Hindlimb muscle (tissue), 1 donor: ENCODE results near the gene LMOD3. TPM values are rescaled to one million over a fixed set of nuclear protein-coding genes. Genes with fewer than 3 reads are reported as not detected.

Source experiments
- DNase-seq: peaks from one replicate; pipeline ENCODE4 v3.0.0-alpha.2; 2013
- polyA plus RNA-seq: library from polyadenylated mRNA; unstranded; fragments of 120-200 nt; gene quantifications from one replicate; pipeline ENCODE4 v1.2.1, GENCODE V29; 2013; ENCODE audit not compliant: insufficient read length

Gene LMOD3
- polyA plus RNA-seq, 1 donor, result 163 TPM

- no peak for DNase-seq
Measured at GRCh38 chr3:69121950-69122349, 445 bp downstream of the LMOD3 start.

DNA sequence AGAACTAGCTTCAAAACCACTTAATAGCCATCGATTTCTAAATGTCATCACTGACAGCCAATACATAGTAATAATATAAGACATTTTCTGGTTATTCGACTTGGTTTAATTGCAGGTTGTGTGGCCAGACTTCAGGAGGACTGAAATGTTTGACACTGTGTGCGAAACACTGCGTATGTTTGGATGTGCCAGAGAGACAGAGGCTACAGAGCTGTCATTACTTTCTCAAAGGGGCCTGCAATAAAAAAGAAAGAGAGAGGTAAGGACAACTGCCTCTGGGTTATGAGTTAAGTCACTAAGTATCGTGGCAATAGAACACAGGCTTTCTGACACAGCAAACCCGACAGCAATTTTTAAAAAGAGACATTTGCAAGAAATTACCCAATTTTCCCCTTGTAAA, 882 bp downstream of the LMOD3 start:
- no peak for DNase-seq

GRCh38 chr3:69120879-69121464, 1.4 kb downstream of the LMOD3 start:
- peak; percentile 68 for DNase-seq

- no peak for DNase-seq
Measured at GRCh38 chr3:69119681-69120080, 2.7 kb downstream of the LMOD3 start.

DNA sequence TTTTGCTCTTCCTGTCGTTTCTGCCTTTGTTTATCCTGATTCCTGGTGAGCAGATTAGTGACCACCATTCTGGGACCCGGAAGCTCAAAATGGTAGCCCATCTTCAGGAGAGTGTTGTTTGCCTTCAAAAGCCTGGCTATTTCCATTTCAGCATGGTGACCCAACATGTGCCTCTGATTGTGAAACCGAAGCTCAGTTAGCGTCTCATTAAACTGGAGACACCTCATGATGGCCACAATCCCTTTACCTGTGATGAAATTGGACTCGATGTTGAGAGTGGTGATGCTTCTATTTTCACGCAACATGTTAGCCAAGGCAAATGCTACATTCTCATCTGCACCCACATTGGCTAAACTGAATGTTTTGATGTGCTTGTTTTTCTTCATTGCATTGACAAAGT, 3.3 kb downstream of the LMOD3 start:
- no peak for DNase-seq

DNA sequence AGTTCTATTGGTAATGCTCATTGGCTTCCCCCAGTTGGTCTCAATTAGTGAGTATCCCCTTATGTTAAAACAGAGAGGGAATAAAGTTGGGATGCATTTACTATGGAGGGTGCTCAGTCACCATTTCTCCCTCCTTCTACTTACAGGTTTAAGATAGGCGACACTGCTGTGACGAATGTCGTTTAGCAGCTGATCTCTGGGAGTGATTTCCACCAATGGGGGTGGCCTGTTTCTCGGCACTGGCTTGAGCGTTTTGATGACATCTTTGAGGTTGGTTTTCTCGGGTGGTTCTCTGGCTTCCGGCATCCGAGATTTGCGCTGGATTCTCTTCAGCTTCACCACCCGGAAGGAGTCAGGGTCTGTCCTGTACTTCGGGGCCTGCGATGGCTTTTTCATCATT, 3.8 kb downstream of the LMOD3 start:
- no peak for DNase-seq

DNA sequence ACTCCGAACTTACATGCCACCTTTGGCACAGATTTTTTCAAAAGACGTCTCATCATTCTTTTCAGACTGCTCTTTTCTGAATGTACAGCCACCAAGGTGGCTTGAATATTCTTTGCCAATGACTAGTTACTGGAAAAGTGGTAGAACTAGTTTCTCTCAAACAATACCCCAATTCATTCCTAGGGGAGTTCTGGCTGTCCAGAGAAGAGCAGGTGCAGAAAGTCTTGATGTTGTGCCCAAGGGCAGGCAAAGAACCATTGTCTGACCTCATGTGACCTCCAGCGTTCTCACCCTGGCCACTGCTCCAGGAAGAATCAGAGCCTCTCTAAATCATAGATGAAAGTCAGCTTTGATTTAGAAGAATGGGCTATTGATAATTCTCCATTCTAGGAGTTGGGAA, 5.5 kb downstream of the LMOD3 start:
- no peak for DNase-seq

GRCh38 chr3:69116162-69116561, 6.2 kb downstream of the LMOD3 start:
- DNase-seq, result no peak

GRCh38 chr3:69115731-69116130, 6.7 kb downstream of the LMOD3 start:
- DNase-seq, result no peak

DNA sequence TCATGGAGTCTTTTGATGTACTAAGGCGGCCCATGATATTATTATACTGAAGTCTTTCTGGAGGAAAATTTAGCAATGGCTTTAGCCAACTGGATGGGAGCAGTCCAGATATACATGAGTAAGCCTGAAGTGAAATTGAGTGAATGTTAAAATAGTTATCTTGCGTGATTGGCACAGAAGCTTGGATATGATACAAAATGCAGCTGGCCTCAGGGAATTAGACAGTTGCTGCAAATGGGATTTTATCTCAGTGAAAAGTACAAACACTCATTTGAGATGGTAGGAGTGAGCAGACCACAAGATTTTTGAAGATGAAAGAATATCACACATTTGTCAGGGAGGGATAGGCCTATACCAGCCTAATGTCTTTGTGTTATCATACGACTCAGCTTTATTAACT, 8.9 kb downstream of the LMOD3 start:
- DNase-seq, result no peak

- no peak for DNase-seq
Measured at GRCh38 chr3:69110941-69111546, 11.4 kb downstream of the LMOD3 start.

GRCh38 chr3:69108811-69109210, 13.6 kb downstream of the LMOD3 start:
- DNase-seq, result no peak

GRCh38 chr3:69107841-69108240, 14.6 kb downstream of the LMOD3 start:
- no peak for DNase-seq

DNA sequence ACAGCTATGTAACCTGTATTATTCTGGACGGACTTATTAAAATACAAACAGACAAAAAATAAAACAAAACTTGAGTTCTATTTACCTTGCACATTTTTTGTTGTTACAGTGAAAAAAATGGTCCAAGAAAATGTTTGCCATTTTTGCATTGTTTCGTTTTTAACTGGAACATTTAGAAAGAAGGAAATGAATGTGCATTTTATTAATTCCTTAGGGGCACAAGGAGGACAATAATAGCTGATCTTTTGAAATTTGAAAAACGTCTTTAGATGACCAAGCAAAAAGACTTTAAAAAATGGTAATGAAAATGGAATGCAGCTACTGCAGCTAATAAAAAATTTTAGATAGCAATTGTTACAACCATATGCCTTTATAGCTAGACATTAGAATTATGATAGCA, 17.1 kb downstream of the LMOD3 start:
- no peak for DNase-seq

DNA sequence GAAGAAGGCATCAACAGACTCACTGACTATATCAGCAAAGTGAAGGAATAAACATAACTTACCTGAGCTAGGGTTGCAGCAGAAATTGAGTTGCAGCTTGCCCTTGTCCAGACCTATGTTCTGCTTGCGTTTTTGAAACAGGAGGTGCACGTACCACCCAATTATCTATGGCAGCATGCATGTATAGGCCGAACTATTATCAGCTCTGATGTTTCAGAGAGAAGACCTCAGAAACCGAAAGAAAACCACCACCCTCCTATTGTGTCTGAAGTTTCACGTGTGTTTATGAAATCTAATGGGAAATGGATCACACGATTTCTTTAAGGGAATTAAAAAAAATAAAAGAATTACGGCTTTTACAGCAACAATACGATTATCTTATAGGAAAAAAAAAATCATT, 17.8 kb downstream of the LMOD3 start:
- DNase-seq, result no peak

DNA sequence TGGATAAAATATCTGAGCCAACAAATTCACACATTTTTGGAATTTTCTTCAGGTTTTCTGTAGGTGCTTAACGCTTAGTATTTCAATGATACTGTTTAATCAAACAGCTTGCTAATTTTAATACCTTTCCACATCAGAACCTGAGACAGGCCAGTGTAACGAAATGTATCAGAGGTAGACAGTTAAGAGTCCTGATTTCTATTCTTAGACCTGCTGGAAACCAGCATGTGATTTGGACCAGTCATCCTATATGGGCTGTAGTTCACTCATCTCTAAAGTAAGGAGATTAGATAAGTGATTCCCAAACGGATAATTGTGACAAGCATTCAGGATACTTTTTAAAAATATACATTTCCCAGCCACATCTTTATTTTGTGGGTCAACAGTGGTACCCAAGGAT, 19.3 kb downstream of the LMOD3 start:
- DNase-seq, result no peak

DNA sequence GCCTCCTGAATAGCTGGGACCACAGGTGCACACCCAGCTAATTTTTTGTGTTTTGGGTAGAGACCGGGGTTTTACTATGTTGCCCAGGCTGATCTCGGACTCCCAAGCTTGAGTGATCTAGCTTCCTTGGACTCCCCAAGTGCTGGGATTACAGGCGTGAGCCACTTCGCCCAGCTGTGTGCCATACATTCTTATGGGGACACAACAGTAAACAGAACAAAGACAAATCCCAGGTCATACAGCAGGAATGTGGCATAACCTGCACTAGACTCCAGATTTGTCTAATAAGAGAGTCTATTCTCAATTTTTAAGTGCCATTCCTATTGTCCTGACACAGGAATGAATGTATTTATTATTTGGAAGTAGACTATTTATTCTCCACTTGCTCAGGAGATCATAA, 20.0 kb downstream of the LMOD3 start:
- DNase-seq, result no peak

- no peak for DNase-seq
Measured at GRCh38 chr3:69099576-69099975, 22.8 kb downstream of the LMOD3 start.

- no peak for DNase-seq
Measured at GRCh38 chr3:69097407-69098086, 24.8 kb downstream of the LMOD3 start.

GRCh38 chr3:69096299-69096698, 26.1 kb downstream of the LMOD3 start:
- DNase-seq, result no peak

- DNase-seq, result no peak
Measured at GRCh38 chr3:69095636-69096035, 26.8 kb downstream of the LMOD3 start.

- no peak for DNase-seq
Measured at GRCh38 chr3:69094467-69095205, 27.8 kb downstream of the LMOD3 start.

DNA sequence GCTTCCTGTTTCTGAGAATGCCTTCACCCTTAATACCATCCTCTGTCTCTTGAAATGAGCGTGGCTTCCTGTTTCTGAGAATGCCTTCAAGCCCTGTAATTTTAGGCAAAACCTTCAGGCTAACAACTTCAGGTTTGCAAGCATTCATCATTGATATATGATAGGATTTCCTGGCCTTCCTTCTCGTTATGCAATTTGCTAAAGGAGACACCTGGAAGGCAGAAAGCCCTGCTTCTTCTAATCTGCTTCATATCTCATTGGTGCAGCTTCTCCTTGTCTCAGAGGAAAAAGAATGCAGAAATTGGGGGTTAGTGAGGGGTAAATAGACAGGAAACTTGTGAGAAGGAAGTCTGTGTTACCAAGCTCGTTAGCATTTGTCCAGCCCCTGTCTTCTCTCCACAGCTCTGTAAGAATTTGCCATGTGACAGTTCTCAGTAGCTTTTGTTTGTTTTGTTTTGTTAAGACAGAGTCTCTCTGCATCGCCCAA, 30.3 kb downstream of the LMOD3 start:
- no peak for DNase-seq
